ENCODE data around the gene FRMPD2.

DNA sequence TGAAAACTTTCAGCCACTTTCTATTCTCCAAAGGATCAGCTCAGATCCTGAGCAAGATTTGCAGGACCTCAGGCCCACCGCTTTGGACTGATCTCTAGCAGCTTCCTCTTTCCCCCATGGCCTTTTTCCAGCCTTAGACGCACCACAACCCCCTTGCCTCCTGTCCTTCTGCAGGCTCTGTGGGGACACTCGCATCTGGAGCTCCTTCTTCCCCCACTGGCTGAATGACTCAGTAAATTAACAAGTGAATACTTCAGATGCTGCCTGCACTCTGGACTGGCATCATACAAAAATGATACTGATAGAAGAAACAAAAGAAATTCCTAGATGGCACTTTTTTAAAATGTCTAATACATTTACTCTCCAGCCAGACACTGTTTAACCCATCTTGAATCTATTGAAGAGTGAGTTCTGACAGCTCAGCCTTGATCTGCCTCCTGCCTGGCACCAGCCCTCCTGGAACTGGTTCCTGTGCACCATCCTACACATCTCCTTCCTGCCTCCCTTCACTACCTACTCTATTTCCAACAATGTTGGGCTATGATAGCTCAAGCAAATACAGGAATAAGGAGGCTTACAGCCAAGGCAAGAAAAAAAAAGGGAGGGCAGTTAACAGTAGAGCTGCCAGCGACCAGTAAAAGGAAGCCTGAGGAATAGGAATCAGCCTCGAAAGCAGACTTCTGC lies 3.3 kb downstream of the FRMPD2 start:
- no peak for TF ChIP-seq POLR2A (IDR thresholded peaks at IDR 0.05; ENCODE audit: low read depth, low read length)
- no peak for TF ChIP-seq POLR2AphosphoS5 (IDR thresholded peaks at IDR 0.05; ENCODE audit: low read depth, low read length)
- TF ChIP-seq TAF1 (IDR thresholded peaks at IDR 0.05; ENCODE audit: low read depth, low read length), result no peak
- TF ChIP-seq PAX5 (IDR thresholded peaks at IDR 0.05; ENCODE audit: insufficient read depth, low read length, severe bottlenecking), result no peak

Measured in GM12891 (cell line).